ES-I3 (cell line): ENCODE measurements around the gene GCHFR.

Source experiments
- H3K36me3 ChIP-seq: 2 replicates; pipeline ENCODE4 v1.6.1; 2013; ENCODE audit warnings: mild to moderate bottlenecking, low read length, control low read depth, moderate library complexity; ENCODE audit not compliant: insufficient read depth
- H3K4me1 ChIP-seq: 2 replicates; pipeline ENCODE4 v1.6.1; 2013; ENCODE audit warnings: mild to moderate bottlenecking, control low read depth, low read length; ENCODE audit not compliant: insufficient read depth
- H3K9ac ChIP-seq: 2 replicates; pipeline ENCODE4 v1.6.1; 2013; ENCODE audit warnings: low read depth, mild to moderate bottlenecking, low read length, moderate library complexity
- H3K9me3 ChIP-seq: 2 replicates; pipeline ENCODE4 v1.6.1; 2013; ENCODE audit warnings: mild to moderate bottlenecking, low read length, moderate library complexity; ENCODE audit not compliant: control insufficient read depth, insufficient read depth

Gene GCHFR

GRCh38 chr15:40803688-40804087 is 39.8 kb downstream of the GCHFR start:
- Histone ChIP-seq H3K9ac (no peak overlapping the region), H3K9me3 (no peaks in the 10 kb centered on the region), H3K4me1 (peaks cover 12% of the 10 kb centered on the region), H3K36me3 (no peaks in the 10 kb centered on the region)

DNA sequence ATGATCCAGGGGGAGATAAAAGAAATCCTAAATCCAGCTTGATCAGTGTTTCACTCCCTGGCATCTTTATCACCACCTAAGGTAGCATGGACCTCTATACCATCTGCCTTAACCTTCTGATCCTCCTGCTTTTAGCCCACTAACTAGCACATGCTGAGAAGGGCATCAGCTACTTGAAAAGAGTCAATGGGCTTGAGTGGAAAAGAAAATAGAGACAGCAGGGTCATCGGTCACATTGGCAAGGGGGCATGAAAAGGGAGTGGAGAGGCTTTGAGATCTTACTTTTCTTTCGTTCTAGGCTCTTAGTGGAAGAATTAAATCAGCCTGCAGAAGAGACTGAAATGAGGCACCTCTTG is 42.8 kb downstream of the GCHFR start:
- peaks cover 4% of the 10 kb centered on the region; the same call in 1 of the 2 replicates for H3K4me1 ChIP-seq
- H3K9me3 ChIP-seq = no peaks in the 10 kb centered on the region
- H3K9ac ChIP-seq = peak overlapping the region; percentile 81
- H3K36me3 ChIP-seq = no peaks in the 10 kb centered on the region

DNA sequence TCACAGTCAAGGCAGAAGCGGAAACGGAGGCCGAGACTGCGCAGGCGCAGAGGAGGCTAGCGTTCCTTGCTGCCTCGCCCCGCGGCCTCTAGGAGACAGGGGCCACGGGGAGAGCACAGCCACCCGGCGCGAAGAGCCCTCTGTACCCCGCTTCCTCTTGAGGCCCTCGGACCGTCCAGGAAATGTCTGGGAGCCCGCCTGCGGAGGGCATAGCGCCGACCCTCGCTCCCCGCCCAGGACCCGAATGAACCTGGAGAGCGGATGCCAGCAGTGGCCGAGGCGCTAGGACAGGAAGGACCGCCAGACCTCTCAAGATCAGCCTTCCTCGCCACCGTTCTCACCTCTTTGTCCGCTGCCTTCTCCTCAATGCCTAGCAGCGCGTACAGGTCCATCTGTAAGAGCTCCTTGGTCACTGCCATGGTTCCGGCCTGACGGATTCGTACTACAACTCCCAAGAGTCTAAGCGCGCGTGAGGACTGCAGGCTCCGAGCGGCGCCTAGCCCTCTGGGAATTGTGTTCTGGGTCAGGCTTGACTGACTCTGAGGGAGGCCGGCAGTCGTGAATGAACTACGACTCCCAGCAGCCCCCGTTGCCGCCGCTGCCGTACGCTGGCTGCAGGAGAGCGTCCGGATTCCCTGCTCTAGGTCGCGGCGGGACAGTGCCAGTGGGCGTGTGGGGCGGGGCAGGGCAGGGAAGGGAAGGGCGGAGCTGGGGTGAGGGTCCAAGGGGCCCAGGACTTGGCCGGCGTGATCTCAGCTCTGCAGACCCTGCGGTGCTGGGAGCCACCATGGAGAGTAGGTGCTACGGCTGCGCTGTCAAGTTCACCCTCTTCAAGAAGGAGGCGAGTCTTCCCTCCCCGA is 43.4 kb downstream of the GCHFR start, which contains the start of the genes DNAJC17 and ZFYVE19:
DNAJC17 (minus strand) TSS at position 446 of the 860 bp plus-strand sequence; CDS start at position 419, 27 bp downstream.
ZFYVE19 (plus strand) TSS at position 62 of the 860 bp plus-strand sequence; CDS start at position 563, 501 bp downstream.
- H3K4me1 ChIP-seq = peaks cover 4% of the 10 kb centered on the region; the same call in 1 of the 2 replicates
- H3K36me3 ChIP-seq = no peaks in the 10 kb centered on the region
- H3K9me3 ChIP-seq = no peaks in the 10 kb centered on the region
- H3K9ac ChIP-seq = peak within 1 kb of the TSS; percentile 81

DNA sequence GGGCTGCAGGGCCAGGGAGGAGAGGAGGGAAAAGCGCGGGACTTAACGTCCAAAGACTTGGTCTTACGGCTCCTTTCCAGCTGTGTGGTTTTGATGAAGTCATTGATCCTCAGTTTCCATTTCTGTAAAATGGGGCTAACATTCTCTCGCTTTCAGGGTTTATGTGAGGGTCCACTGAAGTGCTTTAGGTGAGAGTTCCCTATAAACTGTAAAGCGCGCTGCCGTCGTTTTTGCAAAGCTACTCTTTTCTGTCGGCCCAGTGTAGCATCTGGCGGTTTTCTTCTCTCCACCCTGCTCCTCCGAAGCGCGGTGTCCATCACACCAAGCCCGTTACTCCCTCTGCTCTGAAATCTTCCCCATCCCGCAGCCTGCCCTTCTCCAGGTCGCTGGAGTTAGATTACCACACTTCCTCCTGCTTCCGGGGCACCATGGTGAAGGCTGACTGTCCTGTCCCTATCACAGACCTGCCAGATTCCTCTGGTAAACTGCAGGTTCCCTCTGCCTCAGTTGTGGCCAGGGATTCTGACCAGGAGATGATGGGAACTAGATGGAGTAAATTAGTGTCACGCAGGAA is 44.1 kb downstream of the GCHFR start:
- H3K9ac ChIP-seq = peak overlapping the region; percentile 81; the same call in 1 of the 2 replicates
- H3K36me3 ChIP-seq = no peaks in the 10 kb centered on the region
- H3K9me3 ChIP-seq = no peaks in the 10 kb centered on the region
- H3K4me1 ChIP-seq = peaks cover 4% of the 10 kb centered on the region; the same call in 1 of the 2 replicates

DNA sequence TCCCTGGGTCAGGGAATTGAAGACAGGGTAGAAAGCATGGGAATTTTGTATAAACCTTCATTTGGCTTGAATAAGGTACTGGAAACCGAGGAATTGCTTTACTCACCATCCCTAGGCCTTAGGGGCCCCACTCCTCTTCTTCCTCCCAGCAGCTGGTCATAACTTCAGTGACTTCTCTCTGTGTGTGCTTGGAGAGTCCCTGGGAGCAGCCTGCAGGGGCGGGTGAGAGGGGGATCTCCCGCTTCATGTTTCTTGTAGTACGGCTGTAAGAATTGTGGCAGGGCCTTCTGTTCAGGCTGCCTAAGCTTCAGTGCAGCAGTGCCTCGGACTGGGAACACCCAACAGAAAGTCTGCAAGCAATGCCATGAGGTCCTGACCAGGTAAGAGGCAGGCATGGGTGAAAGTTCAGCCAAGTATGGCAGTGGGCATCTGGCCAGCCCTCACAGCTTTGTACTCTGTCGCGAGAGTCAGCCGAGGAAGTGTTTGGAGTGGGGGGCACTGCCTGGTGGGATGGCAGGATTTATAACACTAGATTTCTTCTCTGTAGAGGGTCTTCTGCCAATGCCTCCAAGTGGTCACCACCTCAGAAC is 45.1 kb downstream of the GCHFR start:
- Histone ChIP-seq H3K9ac (no peak overlapping the region), H3K9me3 (no peaks in the 10 kb centered on the region), H3K4me1 (peaks cover 4% of the 10 kb centered on the region; the same call in 1 of the 2 replicates), H3K36me3 (no peaks in the 10 kb centered on the region)

DNA sequence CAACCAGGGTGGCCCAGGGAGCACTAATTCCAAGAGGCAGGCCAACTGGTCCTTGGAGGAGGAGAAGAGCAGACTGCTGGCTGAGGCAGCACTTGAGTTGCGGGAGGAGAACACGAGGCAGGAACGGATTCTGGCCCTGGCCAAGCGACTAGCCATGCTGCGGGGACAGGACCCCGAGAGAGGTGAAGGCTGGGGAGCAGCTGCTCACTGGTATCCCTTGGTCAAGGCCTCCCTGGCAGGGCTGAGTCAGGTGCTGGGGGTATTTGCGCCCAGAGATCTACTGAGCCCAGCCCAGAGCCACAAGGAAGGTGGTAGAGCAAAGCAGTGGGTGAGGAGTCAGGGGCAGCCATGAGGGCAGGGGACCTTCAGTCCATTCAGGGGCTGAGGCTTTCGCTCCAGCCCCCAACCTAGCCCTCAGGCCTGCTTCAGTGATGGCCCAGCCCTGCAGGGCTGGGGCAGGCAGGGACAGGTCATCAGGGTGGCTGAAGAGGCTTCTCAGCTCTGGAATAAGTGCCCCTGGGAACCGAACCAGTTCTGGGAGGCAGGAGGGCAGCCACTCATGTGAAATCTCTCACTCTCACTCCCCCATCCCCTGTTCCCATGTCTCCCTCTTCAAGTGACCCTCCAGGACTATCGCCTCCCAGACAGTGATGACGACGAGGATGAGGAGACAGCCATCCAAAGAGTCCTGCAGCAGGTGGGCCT is 49.0 kb downstream of the GCHFR start:
- no peaks in the 10 kb centered on the region for H3K9me3 ChIP-seq
- no peaks in the 10 kb centered on the region for H3K4me1 ChIP-seq
- no peaks in the 10 kb centered on the region for H3K36me3 ChIP-seq
- H3K9ac ChIP-seq = no peak overlapping the region

- H3K9me3 ChIP-seq = no peaks in the 10 kb centered on the region
- H3K4me1 ChIP-seq = no peaks in the 10 kb centered on the region
- H3K9ac ChIP-seq = no peak overlapping the region
- no peaks in the 10 kb centered on the region for H3K36me3 ChIP-seq
These were observed 51.3 kb downstream of the GCHFR start for GRCh38 chr15:40815042-40815698.
